Endothelial cell of hepatic sinusoid (primary cell): ENCODE measurements around the gene ZMPSTE24.

ENCODE experiments used
- in situ Hi-C: cut with HindIII; loops from 2 replicates; pipeline ENCODE4 v1.10.0; 2017; ENCODE audit warnings: low sequenced_read_pairs

ZMPSTE24 gene

DNA sequence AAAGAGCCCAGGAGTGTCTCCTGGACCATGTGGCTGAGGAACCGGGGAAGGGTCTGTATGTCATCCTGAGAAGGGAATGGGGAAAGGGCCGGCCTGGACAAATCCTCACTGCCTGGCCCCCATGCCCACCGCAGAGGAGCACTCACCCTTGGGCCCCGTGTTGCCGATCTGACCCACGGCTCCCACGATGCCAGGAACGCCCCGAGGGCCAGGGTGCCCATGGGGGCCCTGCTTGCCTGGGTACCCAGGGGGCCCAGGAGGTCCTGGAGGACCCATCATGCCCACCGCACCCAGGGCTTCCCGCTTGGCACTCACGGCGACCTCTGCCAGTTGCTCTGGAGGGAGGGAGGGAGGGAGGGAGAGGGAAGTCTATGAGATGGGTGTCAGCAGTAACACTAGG, 44.4 kb downstream of the ZMPSTE24 start:
- in situ Hi-C loops: no loop called here

DNA sequence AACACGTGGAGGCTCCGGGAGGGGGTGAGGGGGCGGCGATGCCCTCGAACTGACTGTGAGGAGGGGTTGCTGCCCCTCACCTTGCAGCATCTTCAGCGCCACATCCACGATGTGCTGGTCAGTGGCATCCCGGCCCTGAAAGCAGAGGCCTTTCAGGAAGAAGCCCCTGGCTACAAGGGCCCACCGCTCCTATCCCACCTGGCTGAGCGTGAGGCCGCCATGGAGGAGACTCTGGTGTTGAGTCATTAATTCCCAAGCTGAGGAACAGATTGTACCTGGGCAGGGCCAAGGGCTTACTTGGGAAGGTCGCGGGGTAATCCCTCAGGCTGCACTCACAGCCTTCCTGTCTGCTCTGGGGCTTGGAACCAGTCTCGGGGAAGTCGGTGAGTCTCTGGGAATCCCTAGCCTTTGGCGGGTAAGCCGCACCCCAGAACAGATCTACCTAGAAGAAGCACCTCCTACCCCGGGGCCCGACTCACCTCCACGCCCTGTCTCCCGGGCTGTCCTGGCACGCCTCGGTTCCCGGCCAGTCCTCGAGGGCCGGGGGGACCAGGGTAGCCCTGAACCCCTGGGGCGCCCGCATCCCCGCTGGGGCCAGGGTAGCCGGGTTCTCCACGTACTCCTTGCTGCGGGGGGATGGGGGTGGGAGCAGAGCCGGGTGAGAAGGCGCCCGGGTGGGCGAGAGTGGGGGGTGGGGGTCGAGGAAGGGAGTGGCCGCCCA, 45.2 kb downstream of the ZMPSTE24 start:
- in situ Hi-C loops: no loop called here

DNA sequence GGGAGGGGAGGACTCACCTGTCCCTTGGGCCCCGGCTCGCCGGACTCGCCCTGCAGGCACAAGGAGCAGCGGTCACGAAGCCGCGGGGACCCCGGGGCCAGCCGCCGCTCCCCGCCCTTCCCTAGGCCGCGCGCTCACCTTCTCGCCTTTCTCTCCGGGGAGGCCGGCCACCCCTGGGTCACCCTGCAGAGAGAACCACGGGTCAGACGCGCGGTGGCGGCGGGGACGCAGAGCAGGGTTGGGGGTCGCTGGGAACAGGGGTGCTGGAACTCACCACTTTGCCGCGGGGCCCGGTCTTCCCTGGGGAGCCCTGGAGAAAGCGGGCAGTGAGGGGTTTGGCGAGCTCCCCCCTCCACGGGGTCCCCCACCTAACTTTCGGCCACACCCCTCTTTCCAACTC, 45.8 kb downstream of the ZMPSTE24 start:
- in situ Hi-C loops: no loop called here

DNA sequence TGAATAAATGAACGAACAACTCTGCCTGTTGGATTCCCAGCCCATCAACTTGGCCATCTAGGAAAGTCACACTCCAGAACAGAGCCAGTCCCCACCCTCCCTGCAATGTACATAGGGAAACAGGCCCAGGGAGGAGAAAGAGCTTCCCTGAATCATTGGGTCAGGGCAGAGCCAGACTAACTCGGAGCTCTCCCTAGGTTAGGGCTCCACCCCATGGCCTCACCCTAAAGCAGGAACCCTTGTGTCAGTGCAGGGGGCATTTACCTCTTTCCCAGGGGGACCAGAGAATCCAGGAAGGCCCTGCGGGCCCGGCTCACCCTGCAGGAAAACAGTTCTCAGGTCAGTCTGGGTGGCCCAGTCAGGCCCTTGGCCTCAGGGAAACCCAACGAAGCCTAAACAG, 47.4 kb downstream of the ZMPSTE24 start:
- in situ Hi-C loops: no loop called here

DNA sequence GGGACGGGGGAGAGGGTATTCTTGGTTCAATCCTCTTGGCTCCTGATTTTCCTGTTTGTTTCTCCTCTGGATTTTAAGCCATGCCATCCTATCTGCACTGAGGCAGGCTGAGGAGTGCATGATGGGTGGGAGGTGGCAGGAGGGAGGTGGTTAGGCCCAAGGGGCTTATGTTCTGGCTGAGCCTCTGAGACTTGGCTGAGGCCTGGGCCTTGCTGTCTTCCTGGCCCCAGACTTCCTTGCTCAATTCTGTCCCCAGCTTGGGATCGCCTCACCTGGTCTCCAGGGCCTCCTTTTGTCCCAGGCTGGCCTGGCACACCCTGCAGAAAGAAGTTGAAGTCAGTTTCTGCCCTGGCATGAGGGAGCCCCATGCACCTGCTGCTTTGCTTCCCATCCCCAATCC, 47.8 kb downstream of the ZMPSTE24 start:
- in situ Hi-C loops: no loop called here

DNA sequence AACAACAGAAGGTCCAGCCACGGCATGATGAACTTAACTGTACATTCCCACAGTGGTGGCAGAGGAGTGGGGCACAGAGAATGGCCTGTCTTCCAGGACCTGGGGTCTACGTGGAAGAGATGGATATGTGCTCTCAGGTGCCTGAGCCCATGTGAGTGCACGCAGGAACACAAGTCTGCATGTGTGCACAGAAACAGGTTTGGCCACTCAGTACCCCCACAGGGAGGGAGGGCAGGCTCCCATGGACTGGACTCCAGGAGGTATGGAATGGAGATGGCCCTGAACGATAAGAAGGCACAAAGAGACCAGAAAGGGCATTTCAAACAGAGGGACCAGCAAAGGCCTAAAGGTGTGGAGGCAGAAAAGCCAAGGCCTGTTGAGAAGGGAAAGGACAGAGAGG, 48.3 kb downstream of the ZMPSTE24 start:
- in situ Hi-C loops: no loop called here

DNA sequence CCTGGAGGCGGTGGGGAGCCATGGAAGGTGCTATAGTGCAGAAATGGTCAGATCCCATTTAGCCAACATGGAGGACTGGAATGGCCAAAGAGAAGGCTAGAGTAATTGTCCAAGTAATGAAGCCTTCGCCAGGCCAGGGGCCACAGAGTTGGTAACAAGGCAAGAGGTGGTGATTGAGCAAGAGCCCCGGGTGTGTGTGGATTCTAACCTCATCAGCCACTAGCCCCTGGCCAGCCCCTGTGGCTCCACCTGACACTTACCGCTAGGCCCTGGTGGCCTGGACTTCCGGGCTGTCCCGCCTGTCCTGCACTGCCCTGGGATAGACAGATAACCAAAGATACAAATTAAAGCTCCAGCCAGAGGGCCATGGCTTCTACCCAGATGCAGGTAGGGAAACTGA, 49.1 kb downstream of the ZMPSTE24 start:
- in situ Hi-C loops: no loop called here

DNA sequence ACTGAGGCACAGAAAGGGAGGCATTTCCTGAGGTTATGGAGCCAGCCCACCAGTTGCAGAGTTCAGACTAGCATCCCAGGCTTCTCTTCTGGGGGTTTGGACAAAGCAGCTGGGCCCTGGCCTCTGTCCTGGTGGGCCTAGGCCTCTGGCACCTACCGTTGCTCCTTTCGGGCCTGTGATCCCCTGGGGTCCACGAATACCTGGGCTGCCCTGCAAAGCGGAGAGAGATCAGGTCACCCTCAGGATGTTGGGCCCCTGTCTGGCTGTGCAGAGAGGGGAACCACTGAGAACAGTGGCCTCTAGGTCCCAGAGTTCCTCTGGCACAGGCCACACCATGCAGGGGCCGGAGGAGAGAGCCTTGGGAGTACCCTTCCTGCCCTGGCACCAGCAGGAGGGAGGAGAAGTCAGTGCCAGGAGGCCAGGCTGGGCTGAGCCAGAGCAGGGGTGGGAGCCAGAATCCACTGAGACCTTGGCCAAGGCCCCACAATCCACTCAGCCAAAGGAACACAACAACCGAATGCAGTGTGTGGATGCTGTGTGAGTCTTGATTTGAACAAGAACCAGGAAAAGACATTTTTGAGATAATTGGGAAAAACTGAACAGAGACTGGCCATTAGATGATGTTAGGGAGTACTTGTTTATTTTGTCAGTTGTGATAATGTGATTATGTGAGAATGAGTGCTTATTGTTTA, 50.1 kb downstream of the ZMPSTE24 start:
- in situ Hi-C loops: no loop called here

DNA sequence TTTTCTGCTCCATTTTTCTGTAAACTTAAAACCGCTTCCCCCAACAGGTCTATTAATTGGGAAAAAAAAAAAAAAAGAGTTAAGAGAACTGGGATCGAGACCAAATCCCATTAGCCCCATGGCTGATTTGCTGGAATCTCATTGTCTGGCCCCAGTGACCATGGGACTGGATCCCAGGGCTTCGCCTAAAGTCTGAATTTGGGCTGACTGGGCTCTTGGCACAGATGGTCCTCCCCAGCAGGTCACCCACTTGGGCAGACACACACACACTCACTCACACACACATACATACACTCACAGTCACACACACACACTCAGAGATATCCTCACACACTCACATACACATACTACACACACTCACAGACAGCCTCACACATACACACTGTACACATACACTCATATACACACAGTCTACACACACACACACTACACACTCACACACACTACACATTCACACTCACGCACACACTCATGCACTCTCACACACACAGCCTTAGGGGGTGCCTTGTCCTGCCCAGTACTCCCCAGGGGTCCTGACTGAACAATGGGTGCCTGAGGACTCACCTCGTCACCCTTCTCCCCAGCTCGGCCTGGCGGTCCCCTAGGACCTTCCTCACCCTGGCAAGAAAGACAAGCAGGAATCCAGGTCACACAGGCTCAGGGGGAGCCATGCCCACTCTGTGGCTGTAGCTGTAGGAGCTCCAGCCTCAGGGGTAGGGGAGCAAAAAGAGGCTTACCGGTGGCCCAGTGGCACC, 51.5 kb downstream of the ZMPSTE24 start:
- in situ Hi-C loops: no loop called here

DNA sequence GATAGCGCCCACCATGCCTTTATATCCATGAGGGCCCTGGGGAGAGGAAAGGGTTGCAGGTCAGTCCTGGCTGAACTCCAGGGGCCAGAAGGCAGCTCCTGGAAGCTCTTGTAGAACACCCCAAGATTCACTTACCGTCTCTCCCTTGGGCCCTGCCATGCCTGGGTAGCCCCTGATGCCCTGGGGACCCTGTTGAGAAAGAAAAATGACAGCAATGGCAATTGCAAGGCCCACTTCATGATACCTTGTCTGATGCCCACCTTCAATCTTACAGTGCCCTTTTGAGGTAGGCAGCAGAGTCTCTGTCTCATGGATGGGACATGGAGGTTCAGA, 52.1 kb downstream of the ZMPSTE24 start:
- in situ Hi-C loops: no loop called here

DNA sequence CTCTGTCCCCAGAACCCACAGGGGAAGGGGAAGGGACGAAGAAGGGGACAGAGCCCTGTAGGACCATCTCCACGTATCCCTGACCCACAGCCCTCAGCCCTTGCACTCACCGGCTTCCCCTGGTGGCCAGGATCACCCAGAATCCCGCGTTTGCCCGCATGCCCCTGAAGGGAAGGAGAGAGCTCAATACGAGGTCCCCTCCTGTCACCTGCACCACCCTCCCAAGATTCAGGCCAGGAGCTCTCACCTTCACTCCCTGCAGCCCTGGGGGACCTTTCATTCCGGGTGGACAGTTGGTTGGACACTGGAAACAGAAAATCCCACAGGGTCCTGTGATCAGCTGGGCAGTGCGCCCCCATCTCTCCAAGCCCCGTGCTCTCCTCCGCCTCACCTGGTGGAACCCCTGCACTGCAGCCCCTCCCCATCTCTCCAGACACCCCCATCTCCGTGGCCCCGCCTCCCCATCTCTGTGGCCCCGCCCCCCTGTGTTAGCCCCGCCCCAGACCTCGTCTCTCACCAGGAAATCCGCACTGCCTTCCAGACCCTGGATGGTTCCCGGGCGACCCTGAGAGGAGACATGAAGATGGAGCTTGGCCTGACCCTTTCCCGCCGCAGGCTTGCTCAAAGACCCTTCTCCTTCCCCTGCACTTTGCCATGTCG, 53.1 kb downstream of the ZMPSTE24 start:
- in situ Hi-C loops: no loop called here

DNA sequence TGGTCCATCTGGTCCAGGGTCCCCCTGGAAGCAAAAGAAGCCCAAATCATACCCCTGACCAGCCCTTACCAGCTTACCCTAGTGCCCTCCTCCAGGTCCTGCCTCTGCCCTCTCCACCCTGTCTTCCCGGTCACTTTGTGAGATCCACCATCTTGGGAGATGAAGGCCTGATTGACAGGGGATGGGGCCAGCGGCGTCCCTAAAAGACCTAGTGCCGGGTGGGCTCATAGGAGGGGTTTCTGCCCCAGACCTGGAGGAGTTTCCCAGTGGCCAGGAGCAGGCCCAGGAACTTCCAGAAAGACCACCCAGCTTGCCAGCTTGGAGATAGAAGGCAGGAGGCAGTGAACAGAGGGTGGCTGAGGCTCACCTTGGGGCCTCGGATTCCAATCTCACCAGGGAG, 53.7 kb downstream of the ZMPSTE24 start:
- in situ Hi-C loops: no loop called here

DNA sequence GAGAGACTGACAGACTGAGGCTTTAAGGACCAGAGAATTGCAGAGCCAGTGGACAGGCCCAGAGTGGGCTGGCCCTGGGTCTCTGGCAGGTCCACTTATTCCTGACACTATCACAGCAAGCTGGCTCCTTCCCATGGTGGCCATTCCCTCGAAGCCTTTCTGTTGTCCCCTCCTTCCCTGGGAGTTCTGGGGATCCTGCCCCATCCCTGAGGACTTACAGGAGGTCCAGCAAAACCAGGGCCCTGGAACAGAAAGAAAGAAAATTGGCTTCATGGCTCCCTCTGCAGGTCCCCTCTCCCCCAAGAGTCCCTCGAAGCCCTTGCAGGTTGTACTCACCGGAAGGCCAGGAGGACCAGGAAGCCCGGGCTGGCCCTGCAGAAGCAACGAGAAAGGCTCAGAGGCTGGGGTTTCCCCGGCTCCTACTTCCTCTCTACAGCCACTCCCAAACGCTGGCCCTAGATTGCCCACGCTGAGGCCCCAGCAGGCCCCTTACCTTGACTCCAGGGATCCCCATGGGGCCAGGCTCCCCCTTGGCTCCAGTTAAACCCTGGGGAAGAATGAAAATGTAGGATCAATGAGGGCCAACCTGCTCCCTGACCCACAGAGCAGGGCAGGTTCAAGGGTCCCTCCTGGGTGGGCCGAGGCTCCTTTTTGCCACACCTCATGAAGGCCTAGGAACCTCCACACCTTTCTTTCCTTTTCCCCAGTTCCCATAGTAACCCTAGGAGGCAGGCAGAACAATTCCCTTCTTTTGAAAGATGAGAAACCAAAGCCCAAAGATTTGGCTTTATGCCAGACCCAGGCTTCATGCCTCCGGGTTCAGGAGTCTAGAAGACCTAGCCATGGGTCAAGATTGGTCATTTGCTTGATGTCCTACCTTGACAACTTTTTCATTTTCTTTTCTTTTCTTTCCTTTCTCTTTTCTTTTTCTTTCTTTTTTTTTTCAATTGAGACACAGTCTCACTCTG, 54.5 kb downstream of the ZMPSTE24 start:
- in situ Hi-C loops: no loop called here

DNA sequence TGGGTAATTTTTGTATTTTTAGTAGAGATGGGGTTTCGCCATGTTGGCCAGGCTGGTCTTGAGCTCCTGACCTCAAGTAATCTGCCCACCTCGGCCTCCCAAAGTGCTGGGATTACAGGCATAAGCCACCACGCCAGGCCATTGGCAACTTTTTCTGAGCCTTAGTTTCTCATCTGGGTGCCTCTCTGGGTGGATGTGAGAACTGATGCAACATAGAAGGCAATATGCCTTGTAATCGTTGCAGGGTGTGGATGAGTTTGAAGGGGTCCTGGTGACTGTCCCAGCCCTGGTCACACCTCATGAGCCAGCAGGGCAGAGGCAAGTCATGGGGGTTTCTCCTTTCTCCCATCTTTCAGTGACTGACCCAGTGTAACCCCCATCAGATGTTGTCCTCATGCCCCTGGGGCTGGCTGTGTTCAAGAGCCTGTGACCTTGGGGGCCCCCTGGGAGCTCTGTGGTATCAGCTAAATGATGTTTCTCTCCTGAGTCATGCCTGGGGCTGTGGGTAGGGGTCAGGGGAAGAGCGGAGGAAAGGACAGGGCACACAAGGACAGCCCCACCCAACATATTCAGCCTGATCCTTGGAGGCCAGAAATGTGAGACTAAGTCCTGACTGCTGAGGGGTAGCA, 55.4 kb downstream of the ZMPSTE24 start:
- in situ Hi-C loops: no loop called here

DNA sequence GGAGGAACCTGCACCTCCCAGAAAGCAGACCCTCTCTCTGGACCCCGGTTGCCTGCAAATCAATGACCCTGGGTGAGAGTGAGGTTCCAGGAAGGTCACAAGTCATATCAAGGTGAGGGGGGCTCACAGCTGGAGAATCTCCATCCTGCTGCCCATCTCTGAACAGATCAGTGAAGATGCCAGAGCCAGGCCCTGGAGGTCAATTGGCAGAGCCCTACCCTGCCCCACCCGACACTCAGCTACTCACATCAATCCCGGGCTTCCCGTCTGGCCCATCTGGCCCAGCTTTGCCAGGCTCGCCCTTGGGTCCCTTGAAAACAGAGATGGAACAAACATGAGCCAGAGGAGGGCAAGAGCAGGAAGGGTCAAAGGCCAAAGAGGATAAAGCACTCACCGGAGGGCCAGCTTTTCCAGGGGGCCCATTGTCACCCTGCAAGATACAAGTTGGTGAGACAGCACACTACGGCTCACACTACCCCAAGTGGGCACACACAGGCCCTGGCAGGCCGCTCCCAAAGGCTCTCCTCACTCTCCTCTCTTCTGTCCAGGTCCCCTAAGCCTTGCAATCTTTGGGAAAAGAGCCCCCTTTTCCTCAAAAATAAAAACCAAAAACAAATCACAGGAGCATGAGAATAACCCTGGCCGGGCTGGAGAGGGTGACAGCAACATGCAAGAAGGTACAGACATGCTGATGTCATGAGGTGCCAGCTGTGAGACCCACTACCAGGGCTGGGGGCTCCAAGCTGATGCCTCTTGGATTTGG, 56.1 kb downstream of the ZMPSTE24 start:
- in situ Hi-C loops: no loop called here

DNA sequence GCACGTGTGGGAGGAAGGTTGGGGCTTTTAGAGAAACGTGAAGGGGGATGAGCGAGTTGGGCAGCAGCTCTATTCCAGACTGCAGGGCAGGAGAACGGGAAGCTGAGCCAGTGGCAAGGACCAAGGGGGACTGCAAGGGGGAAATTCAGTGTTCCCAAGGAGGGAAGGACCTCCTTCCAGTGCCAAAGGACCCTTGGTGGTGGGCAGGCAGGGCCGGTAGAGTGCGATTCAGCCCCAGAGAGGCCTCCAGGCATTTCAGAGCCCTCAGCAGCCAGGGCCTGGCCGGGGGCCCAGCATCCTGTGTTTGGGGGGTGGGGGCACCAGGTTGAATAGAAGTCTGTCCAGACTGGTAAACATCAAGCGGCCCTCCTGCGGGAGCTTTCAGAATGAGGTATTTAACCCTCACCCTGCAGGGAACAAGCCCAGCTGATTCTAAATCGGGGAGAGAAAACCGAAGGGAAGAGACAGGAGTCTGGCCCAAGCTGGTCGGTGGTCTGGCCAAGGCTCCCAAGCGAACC, 56.7 kb downstream of the ZMPSTE24 start:
- in situ Hi-C loops: no loop called here

DNA sequence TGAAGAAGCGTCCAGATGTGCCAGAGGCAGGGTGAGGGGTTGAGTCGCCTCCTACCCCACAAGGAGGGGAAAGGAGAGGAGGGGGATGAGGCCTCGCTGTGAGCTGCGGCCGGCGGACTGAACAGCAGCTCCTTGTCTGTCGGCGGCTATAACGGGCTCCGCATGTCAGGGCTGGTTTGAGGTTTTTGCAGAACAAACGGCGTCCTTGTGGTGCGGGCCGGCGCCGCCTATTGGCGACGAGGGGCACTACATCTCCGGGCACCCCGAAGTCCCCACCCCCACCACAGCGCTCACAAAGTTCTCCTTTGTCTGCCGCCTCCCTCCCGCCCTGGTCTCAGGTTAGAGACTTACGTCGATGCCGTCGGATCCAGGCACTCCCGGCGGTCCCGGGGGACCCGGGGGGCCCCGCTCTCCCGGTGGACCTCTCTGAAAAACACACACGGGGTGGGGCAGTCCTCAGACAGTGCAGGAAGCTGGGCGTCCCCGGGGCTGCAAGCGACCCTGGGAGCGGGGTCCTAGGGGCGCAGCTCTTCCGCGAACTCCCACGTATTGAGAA, 57.3 kb downstream of the ZMPSTE24 start:
- in situ Hi-C loops: no loop called here

DNA sequence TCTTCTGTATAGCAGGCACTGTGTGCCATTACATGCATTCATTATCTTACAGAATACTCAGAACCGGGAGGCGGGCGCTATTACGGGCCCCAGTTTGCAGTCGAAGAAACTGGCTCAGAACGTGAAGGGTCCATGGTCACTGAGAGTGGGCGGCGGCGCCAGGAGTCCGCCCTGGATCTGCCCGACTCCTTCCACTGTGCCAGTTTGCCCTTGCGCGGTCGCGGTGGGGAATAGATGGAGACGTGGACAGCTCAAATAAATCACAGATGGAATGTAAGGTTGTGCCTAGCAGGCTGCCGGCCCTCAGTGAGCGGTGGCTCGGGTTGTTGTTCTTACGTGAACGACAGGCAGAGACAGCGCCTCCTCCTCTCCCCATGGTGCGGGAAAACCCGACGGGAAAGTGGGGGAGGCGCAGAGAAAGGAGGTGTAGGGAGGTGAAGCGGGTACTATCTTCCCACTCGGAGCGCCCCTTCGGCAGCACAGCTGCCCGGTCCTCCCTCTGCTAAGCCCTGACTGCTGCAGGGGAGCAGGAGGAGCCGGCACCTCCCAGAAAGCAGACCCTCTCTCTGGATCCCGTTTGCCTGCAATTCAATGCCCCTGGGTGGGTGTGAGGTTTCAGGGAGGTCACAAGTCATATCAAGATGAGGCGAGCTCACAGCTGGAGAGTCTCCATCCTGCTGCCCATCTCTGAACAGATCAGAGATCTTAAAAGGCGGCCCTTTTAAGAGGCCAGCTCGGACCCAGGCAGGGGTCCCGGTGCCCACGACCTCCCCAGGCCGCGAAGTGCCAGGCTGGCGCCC, 58.0 kb downstream of the ZMPSTE24 start:
- in situ Hi-C loops: no loop called here
